Endodermal cell (in vitro differentiated cells): ENCODE results near the gene GPR153. TPM values are rescaled to one million over a fixed set of nuclear protein-coding genes. Genes with fewer than 3 reads are reported as not detected.

Source experiments
- DNase-seq: peaks from one replicate; pipeline ENCODE4 v3.0.0-alpha.2; 2017
- H3K27ac ChIP-seq: 2 replicates; pipeline ENCODE4 v1.5.1; 2013; ENCODE audit warnings: mild to moderate bottlenecking, low read depth, low read length, moderate library complexity
- H3K27me3 ChIP-seq: 2 replicates; pipeline ENCODE4 v1.6.1; 2013; ENCODE audit warnings: mild to moderate bottlenecking, low read length, moderate library complexity; ENCODE audit not compliant: insufficient read depth, control insufficient read depth, poor library complexity, severe bottlenecking
- H3K36me3 ChIP-seq: 2 replicates; pipeline ENCODE4 v1.7.0; 2013; ENCODE audit warnings: mild to moderate bottlenecking, low read length, moderate library complexity; ENCODE audit not compliant: control insufficient read depth, insufficient read depth
- H3K4me1 ChIP-seq: one replicate; pipeline ENCODE4 v1.7.0; 2013; ENCODE audit warnings: low read length; ENCODE audit not compliant: control insufficient read depth, insufficient read depth
- H3K4me3 ChIP-seq: 2 replicates; pipeline ENCODE4 v1.5.1; 2013; ENCODE audit warnings: mild to moderate bottlenecking, low read length, moderate library complexity
- H3K9ac ChIP-seq: 2 replicates; pipeline ENCODE4 v1.6.1; 2013; ENCODE audit warnings: mild to moderate bottlenecking, low read length, moderate library complexity; ENCODE audit not compliant: poor library complexity, severe bottlenecking; ENCODE audit errors: extremely low read depth
- H3K9me3 ChIP-seq: 2 replicates; pipeline ENCODE4 v1.6.1; 2013; ENCODE audit warnings: mild to moderate bottlenecking, low read length, moderate library complexity; ENCODE audit not compliant: control insufficient read depth
- H3K27ac Mint-ChIP-seq: 2 replicates; pipeline ENCODE4 v1.8.0; 2020; ENCODE audit warnings: mixed read lengths
- H3K27me3 Mint-ChIP-seq: 2 replicates; pipeline ENCODE4 v1.8.0; 2021; ENCODE audit warnings: mild to moderate bottlenecking, mixed read lengths; ENCODE audit not compliant: insufficient read depth
- H3K36me3 Mint-ChIP-seq: 2 replicates; pipeline ENCODE4 v1.8.0; 2020; ENCODE audit warnings: low read depth, mixed read lengths
- H3K4me1 Mint-ChIP-seq: 2 replicates; pipeline ENCODE4 v1.8.0; 2020; ENCODE audit warnings: mixed read lengths
- H3K4me3 Mint-ChIP-seq: 2 replicates; pipeline ENCODE4 v1.8.0; 2020; ENCODE audit warnings: mild to moderate bottlenecking, moderate library complexity, mixed read lengths
- H3K9me3 Mint-ChIP-seq: 2 replicates; pipeline ENCODE4 v1.8.0; 2020; ENCODE audit warnings: mild to moderate bottlenecking, mixed read lengths
- WGBS, 2 experiments: methylation state at CpG; one replicate each; pipeline versions ENCODE4 v1.1.5 to v1.1.7; 2013; ENCODE audit warnings: missing lambda C conversion rate in 2 of 2, mixed read lengths in 1 of 2; ENCODE audit not compliant: insufficient coverage in 1 of 2, insufficient read length in 1 of 2; 5-methylcytosine and 5-hydroxymethylcytosine counted together
- total RNA-seq, 2 donors: library from RNA; stranded (reverse); fragmentation: NEBNext Ultra II Directional in 1 of 2; extraction: Animal tissue kit (Norgen Biotek cat#: 25700) in 1 of 2; gene quantifications; 2 replicates in 1 of 2; 3 replicates in 1 of 2; pipeline ENCODE4 v1.2.1, GENCODE V29; 2021
- TF ChIP-seq, protein P1 (sequence below): fragments of 200-600 bp; sonication (generic); conservative IDR thresholded peaks from 2 replicates; pipeline ENCODE4 v1.5.0; 2021; ENCODE audit warnings: antibody characterized with exemption, mild to moderate bottlenecking

GPR153 gene
- total RNA-seq, 2 donors from 2014 or later = 2.4 to 2.8 TPM

DNA sequence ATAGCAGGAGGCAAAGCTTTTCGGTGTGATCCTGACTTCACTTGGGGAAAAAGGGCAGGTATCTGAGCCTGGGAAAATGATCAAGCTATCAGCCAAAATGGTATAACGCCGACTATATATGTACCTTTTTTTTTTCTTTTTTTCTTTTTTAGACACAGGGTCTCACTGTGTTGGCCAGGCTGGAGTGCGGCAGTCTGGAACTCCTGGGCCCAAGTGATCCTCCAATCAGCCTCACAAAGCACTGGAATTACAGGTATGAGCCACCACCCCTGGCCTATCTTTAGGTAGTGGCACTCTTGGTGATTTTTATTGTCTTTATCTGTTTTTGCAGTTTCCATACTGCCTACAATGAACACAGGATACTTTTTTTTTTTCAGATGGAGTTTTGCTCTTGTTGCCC lies 23.8 kb downstream of the GPR153 start:
- Mint-ChIP-seq H3K4me1 (peaks cover 8% of the 10 kb centered on the region), H3K36me3 (peaks cover 16% of the 10 kb centered on the region), H3K27ac (no peak overlapping the region), H3K4me3 (peak overlapping the region; percentile 87), H3K9me3 (no peaks in the 10 kb centered on the region), H3K27me3 (peaks cover 35% of the 10 kb centered on the region)
- Histone ChIP-seq H3K27me3 (peaks cover 23% of the 10 kb centered on the region), H3K27ac (no peak overlapping the region), H3K4me3 (no peak overlapping the region), H3K9me3 (no peaks in the 10 kb centered on the region), H3K4me1 (peaks cover 3% of the 10 kb centered on the region), H3K36me3 (peaks cover 23% of the 10 kb centered on the region), H3K9ac (no peak overlapping the region)
- WGBS, 2 experiments = 90 to 100% methylated on average over 2 to 4 of the region's 4 CpGs
- TF ChIP-seq, protein P1, sequence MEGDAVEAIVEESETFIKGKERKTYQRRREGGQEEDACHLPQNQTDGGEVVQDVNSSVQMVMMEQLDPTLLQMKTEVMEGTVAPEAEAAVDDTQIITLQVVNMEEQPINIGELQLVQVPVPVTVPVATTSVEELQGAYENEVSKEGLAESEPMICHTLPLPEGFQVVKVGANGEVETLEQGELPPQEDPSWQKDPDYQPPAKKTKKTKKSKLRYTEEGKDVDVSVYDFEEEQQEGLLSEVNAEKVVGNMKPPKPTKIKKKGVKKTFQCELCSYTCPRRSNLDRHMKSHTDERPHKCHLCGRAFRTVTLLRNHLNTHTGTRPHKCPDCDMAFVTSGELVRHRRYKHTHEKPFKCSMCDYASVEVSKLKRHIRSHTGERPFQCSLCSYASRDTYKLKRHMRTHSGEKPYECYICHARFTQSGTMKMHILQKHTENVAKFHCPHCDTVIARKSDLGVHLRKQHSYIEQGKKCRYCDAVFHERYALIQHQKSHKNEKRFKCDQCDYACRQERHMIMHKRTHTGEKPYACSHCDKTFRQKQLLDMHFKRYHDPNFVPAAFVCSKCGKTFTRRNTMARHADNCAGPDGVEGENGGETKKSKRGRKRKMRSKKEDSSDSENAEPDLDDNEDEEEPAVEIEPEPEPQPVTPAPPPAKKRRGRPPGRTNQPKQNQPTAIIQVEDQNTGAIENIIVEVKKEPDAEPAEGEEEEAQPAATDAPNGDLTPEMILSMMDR = no peak
- no peak for DNase-seq

DNA sequence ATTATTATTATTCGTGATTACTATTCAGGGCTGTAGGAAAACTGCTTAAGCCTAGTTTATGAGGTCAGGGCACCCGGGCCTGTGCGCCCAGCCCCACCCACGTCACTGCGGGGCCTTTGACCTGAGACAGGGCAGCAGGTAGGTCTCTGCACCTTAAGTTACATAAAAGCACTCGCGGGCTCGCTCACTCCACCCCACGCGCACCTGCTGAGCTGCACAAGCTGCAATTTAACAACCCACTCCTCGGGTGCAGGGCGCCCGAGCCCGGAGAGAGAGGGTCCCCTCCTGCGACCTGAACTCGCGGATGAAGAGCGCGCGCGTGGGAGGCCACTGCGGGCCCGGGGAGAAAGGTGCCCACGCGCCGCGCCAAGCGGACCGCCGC lies 25.6 kb downstream of the GPR153 start:
- Mint-ChIP-seq H3K4me1 (peaks cover 4% of the 10 kb centered on the region), H3K36me3 (peaks cover 29% of the 10 kb centered on the region), H3K27ac (peak overlapping the region; percentile 94), H3K4me3 (peak overlapping the region; percentile 87), H3K27me3 (peaks cover 17% of the 10 kb centered on the region), H3K9me3 (no peaks in the 10 kb centered on the region)
- Histone ChIP-seq H3K9me3 (no peaks in the 10 kb centered on the region), H3K4me3 (peak overlapping the region; percentile 97), H3K27ac (no peak overlapping the region), H3K4me1 (peaks cover under 1% of the 10 kb centered on the region), H3K27me3 (peaks cover 5% of the 10 kb centered on the region), H3K9ac (peak overlapping the region; percentile 88), H3K36me3 (peaks cover 38% of the 10 kb centered on the region)
- TF ChIP-seq, protein P1 = no peak
- no peak for DNase-seq
- 0% methylated on average over 5 to 30 of the region's 30 CpGs for WGBS, 2 experiments

DNA sequence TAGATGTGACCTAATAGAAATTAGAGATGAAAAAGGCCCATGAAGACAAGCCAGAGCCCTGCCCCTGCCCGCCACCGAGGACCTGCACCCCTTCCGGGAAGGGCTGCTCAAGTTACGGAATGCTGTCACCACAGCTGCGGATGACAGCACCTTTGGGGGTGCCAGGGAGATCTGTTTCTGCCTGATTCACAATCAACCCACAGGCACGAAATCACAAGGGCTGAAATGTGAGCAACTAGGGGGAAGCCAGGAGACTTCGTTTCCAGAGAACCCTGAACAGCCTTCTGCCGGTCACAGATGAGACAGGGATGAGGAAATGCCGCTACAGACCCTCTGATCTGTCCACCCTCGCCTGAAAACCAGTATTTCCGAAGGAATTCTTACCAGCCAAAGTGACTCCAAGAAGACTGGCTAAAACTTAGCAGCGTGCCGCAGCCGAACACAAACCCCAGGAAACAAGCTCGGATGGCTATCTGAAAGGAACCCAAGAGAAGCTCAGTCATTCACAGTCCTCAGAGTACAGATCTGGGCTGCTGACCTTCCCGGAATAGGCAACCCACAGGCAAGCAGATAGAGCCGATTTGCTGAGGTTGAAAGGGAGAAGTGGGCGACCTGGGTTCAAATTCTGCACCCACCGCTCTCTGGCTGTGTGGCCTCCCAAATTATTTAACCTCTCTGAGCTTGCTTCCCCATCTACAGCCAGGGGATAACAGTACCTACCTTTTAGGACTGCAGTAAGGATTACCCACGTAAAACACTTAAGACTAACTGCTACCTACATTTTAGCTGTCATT lies 26.2 kb downstream of the GPR153 start:
- Histone ChIP-seq H3K27me3 (no peaks in the 10 kb centered on the region), H3K4me1 (no peaks in the 10 kb centered on the region), H3K36me3 (peaks cover 44% of the 10 kb centered on the region), H3K9me3 (no peaks in the 10 kb centered on the region), H3K4me3 (peak overlapping the region; percentile 97), H3K27ac (no peak overlapping the region), H3K9ac (peak overlapping the region; percentile 88)
- Mint-ChIP-seq H3K4me3 (peak overlapping the region; percentile 87), H3K4me1 (peaks cover 4% of the 10 kb centered on the region), H3K9me3 (no peaks in the 10 kb centered on the region), H3K27ac (peak overlapping the region; percentile 94), H3K27me3 (peaks cover 11% of the 10 kb centered on the region), H3K36me3 (peaks cover 32% of the 10 kb centered on the region)
- TF ChIP-seq, protein P1 = no peak
- no peak for DNase-seq
- WGBS, 2 experiments = 51 to 56% methylated on average over 19 to 20 of the region's 20 CpGs
